Neural progenitor cell (in vitro differentiated cells): ENCODE measurements around the gene WDR54. TPM values are rescaled to one million over a fixed set of nuclear protein-coding genes. Genes with fewer than 3 reads are reported as not detected.
"Not testable (repeated sequence)": the region's sequence is repeated elsewhere in the genome, so short reads cannot be mapped to it uniquely, and the experiment has no call there.

ENCODE experiments used
- DNase-seq: peaks from one replicate; pipeline ENCODE4 v3.0.0-alpha.2; 2016; ENCODE audit warnings: low spot score
- H2AFZ ChIP-seq: fragments of 200-600 bp; sonication (generic); replicated peaks from 2 replicates; pipeline ENCODE4 v1.6.1; 2016; ENCODE audit warnings: antibody characterized with exemption
- H3F3A ChIP-seq: fragments of 200-600 bp; sonication (generic); 2 replicates; pipeline ENCODE4 v1.6.1; 2016; ENCODE audit warnings: antibody characterized with exemption, low read depth
- H3K27ac ChIP-seq: fragments of 200-600 bp; sonication (generic); 2 replicates; pipeline ENCODE4 v1.5.1; 2016; ENCODE audit warnings: mild to moderate bottlenecking
- H3K27me3 ChIP-seq: fragments of 200-600 bp; sonication (generic); 2 replicates; pipeline ENCODE4 v1.6.1; 2016; ENCODE audit warnings: mild to moderate bottlenecking, moderate library complexity
- H3K36me3 ChIP-seq: fragments of 200-600 bp; sonication (generic); 2 replicates; pipeline ENCODE4 v1.5.1; 2016
- H3K4me1 ChIP-seq: fragments of 200-600 bp; sonication (generic); 2 replicates; pipeline ENCODE4 v1.6.1; 2016; ENCODE audit warnings: mixed run types
- H3K4me2 ChIP-seq: fragments of 200-600 bp; sonication (generic); 2 replicates; pipeline ENCODE4 v1.6.1; 2016
- H3K4me3 ChIP-seq: fragments of 200-600 bp; sonication (generic); 2 replicates; pipeline ENCODE4 v1.5.1; 2016
- H3K79me2 ChIP-seq: fragments of 200-600 bp; sonication (generic); 2 replicates; pipeline ENCODE4 v1.6.1; 2016; ENCODE audit warnings: low read depth
- H3K9ac ChIP-seq: fragments of 200-600 bp; sonication (generic); 2 replicates; pipeline ENCODE4 v1.6.1; 2016
- H3K9me3 ChIP-seq: fragments of 200-600 bp; sonication (generic); 2 replicates; pipeline ENCODE4 v1.5.1; 2016; ENCODE audit warnings: low read depth
- H4K20me1 ChIP-seq: fragments of 200-600 bp; sonication (generic); 2 replicates; pipeline ENCODE4 v1.6.1; 2016; ENCODE audit warnings: low read depth
- H3K27ac Mint-ChIP-seq: 3 replicates; pipeline ENCODE4 v1.8.0; 2021; ENCODE audit warnings: mixed read lengths
- H3K27me3 Mint-ChIP-seq: 2 replicates; pipeline ENCODE4 v1.8.0; 2022; ENCODE audit warnings: low read depth, mild to moderate bottlenecking, inconsistent platforms, moderate library complexity, mixed read lengths; ENCODE audit not compliant: insufficient read depth
- H3K36me3 Mint-ChIP-seq: 3 replicates; pipeline ENCODE4 v1.8.0; 2021; ENCODE audit warnings: mixed read lengths
- H3K4me1 Mint-ChIP-seq: 3 replicates; pipeline ENCODE4 v1.8.0; 2021; ENCODE audit warnings: mixed read lengths
- H3K4me3 Mint-ChIP-seq: 3 replicates; pipeline ENCODE4 v1.8.0; 2021; ENCODE audit warnings: mild to moderate bottlenecking, moderate library complexity, mixed read lengths
- H3K9me3 Mint-ChIP-seq: 3 replicates; pipeline ENCODE4 v1.8.0; 2020; ENCODE audit warnings: mixed read lengths
- EZH2 ChIP-seq: fragments of 200-600 bp; sonication (generic); IDR thresholded peaks from 2 replicates; pipeline ENCODE4 v1.6.1; 2017; ENCODE audit warnings: antibody characterized with exemption, mild to moderate bottlenecking, moderate library complexity
- EZH2phosphoT487 ChIP-seq: fragments of 200-600 bp; sonication (generic); IDR thresholded peaks from 2 replicates; pipeline ENCODE4 v1.6.1; 2017; ENCODE audit warnings: antibody characterized with exemption
- total RNA-seq: library from RNA; depleted of rRNA; stranded (reverse); fragments of >200 nt; gene quantifications from 2 replicates; pipeline ENCODE4 v1.2.3, GENCODE V29; 2015; ENCODE audit warnings: low replicate concordance
- TF ChIP-seq, protein P1 (sequence below): fragments of 200-600 bp; sonication (generic); IDR thresholded peaks from 2 replicates; pipeline ENCODE4 v1.5.1; 2017; ENCODE audit warnings: antibody characterized with exemption, mild to moderate bottlenecking

WDR54 gene
- total RNA-seq, 1 donor from 2014 or later: 88.1 TPM

DNA sequence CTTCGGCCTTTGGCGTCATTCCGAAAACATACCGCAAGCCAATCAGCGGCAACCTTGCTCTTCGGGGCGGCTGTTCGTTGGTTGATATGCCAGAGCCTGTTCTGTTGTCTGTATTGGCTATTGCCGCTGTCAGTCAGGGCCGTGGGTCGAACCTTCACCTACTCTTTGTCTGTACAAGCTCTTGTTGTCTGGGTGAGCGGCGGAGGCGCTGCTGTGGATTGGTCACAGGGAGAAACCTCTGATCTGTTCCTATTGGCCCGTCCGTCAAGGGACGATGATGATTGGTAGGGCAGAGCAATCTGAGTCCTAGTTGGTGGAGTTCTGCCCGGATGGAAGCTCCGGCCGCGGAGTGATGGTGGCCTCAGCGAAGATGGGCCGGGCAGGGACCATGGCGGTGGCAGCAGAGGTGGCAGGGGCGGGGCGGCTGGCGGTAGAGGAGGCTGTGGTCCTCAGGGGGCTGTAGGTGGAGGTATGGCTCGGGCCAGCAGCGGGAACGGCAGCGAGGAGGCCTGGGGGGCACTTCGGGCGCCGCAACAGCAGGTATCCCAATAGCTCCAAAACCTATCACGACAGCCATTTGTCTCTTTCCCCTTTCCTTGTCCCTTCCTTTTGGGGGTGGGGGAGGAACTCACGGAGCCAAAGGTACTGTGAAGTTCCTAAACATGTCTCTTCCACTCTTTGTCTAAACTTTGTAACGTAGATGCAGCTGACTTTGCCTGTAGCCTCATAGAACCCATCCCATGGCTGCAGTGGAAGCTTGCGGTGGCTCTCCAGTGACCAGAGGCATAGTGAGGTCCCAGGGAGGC lies 36.8 kb downstream of the WDR54 start, which contains the start of gene WBP1:
Gene WBP1 (plus strand): TSS at position 307 of the 806 bp plus-strand sequence. CDS start 165 bp downstream, at position 472.
- H3K4me1 ChIP-seq: peaks cover 19% of the 10 kb centered on the region
- Mint-ChIP-seq H3K9me3 (no peaks in the 10 kb centered on the region), H3K36me3 (peaks cover 11% of the 10 kb centered on the region), H3K27ac (peak within 1 kb of the TSS; percentile 89), H3K27me3 (peaks cover 20% of the 10 kb centered on the region), H3K4me3 (peak within 1 kb of the TSS; percentile 97), H3K4me1 (peaks cover 45% of the 10 kb centered on the region)
- H3K4me3 ChIP-seq: peak within 1 kb of the TSS; percentile 96
- TF ChIP-seq, protein P1, sequence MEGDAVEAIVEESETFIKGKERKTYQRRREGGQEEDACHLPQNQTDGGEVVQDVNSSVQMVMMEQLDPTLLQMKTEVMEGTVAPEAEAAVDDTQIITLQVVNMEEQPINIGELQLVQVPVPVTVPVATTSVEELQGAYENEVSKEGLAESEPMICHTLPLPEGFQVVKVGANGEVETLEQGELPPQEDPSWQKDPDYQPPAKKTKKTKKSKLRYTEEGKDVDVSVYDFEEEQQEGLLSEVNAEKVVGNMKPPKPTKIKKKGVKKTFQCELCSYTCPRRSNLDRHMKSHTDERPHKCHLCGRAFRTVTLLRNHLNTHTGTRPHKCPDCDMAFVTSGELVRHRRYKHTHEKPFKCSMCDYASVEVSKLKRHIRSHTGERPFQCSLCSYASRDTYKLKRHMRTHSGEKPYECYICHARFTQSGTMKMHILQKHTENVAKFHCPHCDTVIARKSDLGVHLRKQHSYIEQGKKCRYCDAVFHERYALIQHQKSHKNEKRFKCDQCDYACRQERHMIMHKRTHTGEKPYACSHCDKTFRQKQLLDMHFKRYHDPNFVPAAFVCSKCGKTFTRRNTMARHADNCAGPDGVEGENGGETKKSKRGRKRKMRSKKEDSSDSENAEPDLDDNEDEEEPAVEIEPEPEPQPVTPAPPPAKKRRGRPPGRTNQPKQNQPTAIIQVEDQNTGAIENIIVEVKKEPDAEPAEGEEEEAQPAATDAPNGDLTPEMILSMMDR: no peak
- no peak for TF ChIP-seq EZH2phosphoT487
- no peak for TF ChIP-seq EZH2
- no peaks in the 10 kb centered on the region for H4K20me1 ChIP-seq
- H3K79me2 ChIP-seq: peaks cover 27% of the 10 kb centered on the region
- peak; percentile 99 for DNase-seq
- H3K36me3 ChIP-seq: no peaks in the 10 kb centered on the region
- H3F3A ChIP-seq: peaks cover 43% of the 10 kb centered on the region
- H3K27ac ChIP-seq: peak within 1 kb of the TSS; percentile 95
- H3K9ac ChIP-seq: peak within 1 kb of the TSS; percentile 82
- H3K9me3 ChIP-seq: no peaks in the 10 kb centered on the region
- H3K4me2 ChIP-seq: peak within 1 kb of the TSS; percentile 92
- no peaks in the 10 kb centered on the region for H3K27me3 ChIP-seq
- H2AFZ ChIP-seq: peak within 1 kb of the TSS; percentile 82

DNA sequence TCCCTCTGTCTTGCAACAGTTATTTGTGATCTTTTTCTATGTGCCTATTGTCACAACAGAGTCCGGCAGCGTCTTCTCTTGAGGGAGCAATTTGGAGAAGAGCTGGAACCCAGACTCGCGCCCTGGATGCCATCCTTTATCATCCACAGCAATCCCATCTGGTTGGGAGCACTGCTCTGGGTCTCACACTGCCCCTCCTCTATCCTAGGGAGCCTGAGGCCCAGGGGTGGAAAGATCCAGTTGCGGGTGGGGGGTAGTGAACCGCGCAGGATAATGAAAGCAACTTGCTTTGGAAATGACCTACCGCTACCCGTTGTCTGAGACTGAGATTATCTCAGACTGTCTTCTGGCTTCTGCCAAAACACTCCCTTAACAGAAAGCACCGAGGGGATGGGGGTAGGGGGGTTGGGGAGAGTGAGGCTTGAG lies 37.4 kb downstream of the WDR54 start:
- H4K20me1 ChIP-seq: no peaks in the 10 kb centered on the region
- peaks cover 20% of the 10 kb centered on the region for H3K27me3 Mint-ChIP-seq
- H3K9ac ChIP-seq: peak overlapping the region; percentile 82
- no peak overlapping the region for H3K27ac ChIP-seq
- no peaks in the 10 kb centered on the region for H3K9me3 ChIP-seq
- peak overlapping the region; percentile 89 for H3K27ac Mint-ChIP-seq
- H3K4me3 ChIP-seq: peak overlapping the region; percentile 96
- no peaks in the 10 kb centered on the region for H3K27me3 ChIP-seq
- H3K79me2 ChIP-seq: peaks cover 30% of the 10 kb centered on the region
- peaks cover 40% of the 10 kb centered on the region for H3F3A ChIP-seq
- peaks cover 12% of the 10 kb centered on the region for H3K36me3 Mint-ChIP-seq
- H2AFZ ChIP-seq: no peak overlapping the region
- no peaks in the 10 kb centered on the region for H3K36me3 ChIP-seq
- H3K9me3 Mint-ChIP-seq: no peaks in the 10 kb centered on the region
- peaks cover 20% of the 10 kb centered on the region for H3K4me1 ChIP-seq
- peaks cover 46% of the 10 kb centered on the region for H3K4me1 Mint-ChIP-seq
- H3K4me2 ChIP-seq: peak overlapping the region; percentile 92
- no peak for TF ChIP-seq EZH2phosphoT487
- TF ChIP-seq, protein P1: no peak
- no peak for TF ChIP-seq EZH2
- DNase-seq: no peak
- peak overlapping the region; percentile 97 for H3K4me3 Mint-ChIP-seq

GRCh38 chr2:74459503-74460118 lies 38.1 kb downstream of the WDR54 start:
- Histone ChIP-seq H3K4me3 (peak overlapping the region; percentile 96), H3F3A (peaks cover 40% of the 10 kb centered on the region), H3K4me2 (peak overlapping the region; percentile 92), H3K79me2 (peaks cover 36% of the 10 kb centered on the region), H3K4me1 (peaks cover 23% of the 10 kb centered on the region)
- H4K20me1 ChIP-seq, H3K9ac ChIP-seq, H3K9me3 ChIP-seq, H3K27me3 ChIP-seq, H3K9me3 Mint-ChIP-seq, H3K36me3 ChIP-seq, DNase-seq, H3K27ac ChIP-seq, H2AFZ ChIP-seq: not testable (repeated sequence)
- Mint-ChIP-seq H3K27me3 (peaks cover 20% of the 10 kb centered on the region), H3K4me3 (peak overlapping the region; percentile 97), H3K36me3 (peaks cover 12% of the 10 kb centered on the region), H3K4me1 (peaks cover 45% of the 10 kb centered on the region), H3K27ac (peak overlapping the region; percentile 50)

DNA sequence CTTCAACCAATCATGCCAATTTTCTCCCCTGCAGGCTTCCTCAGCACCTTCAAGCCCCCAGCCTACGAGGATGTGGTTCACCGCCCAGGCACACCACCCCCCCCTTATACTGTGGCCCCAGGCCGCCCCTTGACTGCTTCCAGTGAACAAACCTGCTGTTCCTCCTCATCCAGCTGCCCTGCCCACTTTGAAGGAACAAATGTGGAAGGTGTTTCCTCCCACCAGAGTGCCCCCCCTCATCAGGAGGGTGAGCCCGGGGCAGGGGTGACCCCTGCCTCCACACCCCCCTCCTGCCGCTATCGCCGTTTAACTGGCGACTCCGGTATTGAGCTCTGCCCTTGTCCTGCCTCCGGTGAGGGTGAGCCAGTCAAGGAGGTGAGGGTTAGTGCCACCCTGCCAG lies 38.7 kb downstream of the WDR54 start:
- H2AFZ ChIP-seq, H3K4me3 ChIP-seq, H3K9me3 ChIP-seq, H4K20me1 ChIP-seq, H3K27ac Mint-ChIP-seq, H3K9ac ChIP-seq, H3K9me3 Mint-ChIP-seq, H3K27ac ChIP-seq, H3K36me3 ChIP-seq, H3K27me3 ChIP-seq, H3K4me2 ChIP-seq, DNase-seq: not testable (repeated sequence)
- Histone ChIP-seq H3K4me1 (peaks cover 23% of the 10 kb centered on the region), H3K79me2 (peaks cover 38% of the 10 kb centered on the region), H3F3A (peaks cover 40% of the 10 kb centered on the region)
- Mint-ChIP-seq H3K4me1 (peaks cover 39% of the 10 kb centered on the region), H3K36me3 (peaks cover 12% of the 10 kb centered on the region), H3K4me3 (peak overlapping the region; percentile 97), H3K27me3 (peaks cover 17% of the 10 kb centered on the region)
